ENCODE results near the gene SAP30BP. TPM values are rescaled to one million over a fixed set of nuclear protein-coding genes. Genes with fewer than 3 reads are reported as not detected.

The SAP30BP gene
- polyA plus RNA-seq, 2 of the 4 experiments (the other 2 are of a cell fraction): 103 to 139 TPM

DNA sequence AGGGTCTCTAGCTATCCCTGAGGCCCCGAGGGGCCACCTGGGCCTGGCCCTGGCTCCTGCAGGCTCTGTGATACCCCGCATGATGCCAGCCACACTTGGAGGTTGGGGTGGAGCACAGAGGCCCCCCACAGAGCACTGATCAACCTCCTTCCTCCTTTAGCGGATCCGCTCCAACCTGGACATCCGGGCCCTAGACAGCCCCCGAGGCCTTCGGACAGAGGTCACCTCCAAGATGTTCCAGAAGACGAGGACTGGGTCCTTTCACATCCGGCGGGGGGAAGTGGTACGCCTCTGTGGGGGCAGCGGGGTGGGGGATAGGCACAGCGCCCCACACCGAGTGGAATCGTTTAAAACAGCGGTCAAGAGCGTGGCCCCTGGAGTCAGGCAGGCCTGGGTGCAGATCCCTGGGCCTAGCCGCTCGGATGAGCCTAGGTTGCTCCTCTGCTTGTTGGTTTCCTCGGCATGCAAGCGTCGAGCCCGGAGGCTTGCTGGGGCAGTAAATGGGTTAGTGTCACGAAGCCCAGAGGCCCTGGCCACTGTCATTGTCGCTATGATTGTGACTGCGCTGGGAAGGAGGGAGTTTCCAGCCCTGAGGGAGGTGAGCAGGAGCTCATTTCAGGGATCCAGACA is 64.1 kb downstream of the SAP30BP start:
- FAIRE-seq (no peak), ATAC-seq (no peak), DNase-seq (ENCODE audit: low read depth in 1 of 2, low spot score in 1 of 2) (no peak)
- WGBS (ENCODE audit: missing lambda C conversion rate): 87% methylated on average over 24 of the region's 26 CpGs
- Histone ChIP-seq H3K4me2 (no peak overlapping the region), H3K4me3 (no peak overlapping the region), H3K9me3 (no peaks in the 10 kb centered on the region), H3K4me1 (no peaks in the 10 kb centered on the region), H3K27ac (no peak overlapping the region)
- TF ChIP-seq ZFP36 (IDR thresholded peaks at IDR 0.05; ENCODE audit: borderline replicate concordance, partially characterized antibody): no peak
- TF ChIP-seq POLR2AphosphoS2 (conservative IDR thresholded peaks at IDR 0.05; ENCODE audit: low read length): no peak
- TF ChIP-seq, protein P1, sequence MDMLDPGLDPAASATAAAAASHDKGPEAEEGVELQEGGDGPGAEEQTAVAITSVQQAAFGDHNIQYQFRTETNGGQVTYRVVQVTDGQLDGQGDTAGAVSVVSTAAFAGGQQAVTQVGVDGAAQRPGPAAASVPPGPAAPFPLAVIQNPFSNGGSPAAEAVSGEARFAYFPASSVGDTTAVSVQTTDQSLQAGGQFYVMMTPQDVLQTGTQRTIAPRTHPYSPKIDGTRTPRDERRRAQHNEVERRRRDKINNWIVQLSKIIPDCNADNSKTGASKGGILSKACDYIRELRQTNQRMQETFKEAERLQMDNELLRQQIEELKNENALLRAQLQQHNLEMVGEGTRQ (IDR thresholded peaks at IDR 0.05): no peak
- no peak for TF ChIP-seq MYC (IDR thresholded peaks at IDR 0.05; ENCODE audit: borderline replicate concordance, low read length)
- TF ChIP-seq RARB (CRISPR knock-in tag; IDR thresholded peaks at IDR 0.05): no peak
- TF ChIP-seq BHLHE40 (IDR thresholded peaks at IDR 0.05; ENCODE audit: low read depth, low read length): no peak
- TF ChIP-seq, protein P2, sequence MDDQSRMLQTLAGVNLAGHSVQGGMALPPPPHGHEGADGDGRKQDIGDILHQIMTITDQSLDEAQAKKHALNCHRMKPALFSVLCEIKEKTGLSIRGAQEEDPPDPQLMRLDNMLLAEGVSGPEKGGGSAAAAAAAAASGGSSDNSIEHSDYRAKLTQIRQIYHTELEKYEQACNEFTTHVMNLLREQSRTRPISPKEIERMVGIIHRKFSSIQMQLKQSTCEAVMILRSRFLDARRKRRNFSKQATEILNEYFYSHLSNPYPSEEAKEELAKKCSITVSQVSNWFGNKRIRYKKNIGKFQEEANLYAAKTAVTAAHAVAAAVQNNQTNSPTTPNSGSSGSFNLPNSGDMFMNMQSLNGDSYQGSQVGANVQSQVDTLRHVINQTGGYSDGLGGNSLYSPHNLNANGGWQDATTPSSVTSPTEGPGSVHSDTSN (IDR thresholded peaks at IDR 0.05): no peak
- TF ChIP-seq CBX2 (IDR thresholded peaks at IDR 0.05; ENCODE audit: borderline replicate concordance, low read depth): no peak
- TF ChIP-seq, protein P3, sequence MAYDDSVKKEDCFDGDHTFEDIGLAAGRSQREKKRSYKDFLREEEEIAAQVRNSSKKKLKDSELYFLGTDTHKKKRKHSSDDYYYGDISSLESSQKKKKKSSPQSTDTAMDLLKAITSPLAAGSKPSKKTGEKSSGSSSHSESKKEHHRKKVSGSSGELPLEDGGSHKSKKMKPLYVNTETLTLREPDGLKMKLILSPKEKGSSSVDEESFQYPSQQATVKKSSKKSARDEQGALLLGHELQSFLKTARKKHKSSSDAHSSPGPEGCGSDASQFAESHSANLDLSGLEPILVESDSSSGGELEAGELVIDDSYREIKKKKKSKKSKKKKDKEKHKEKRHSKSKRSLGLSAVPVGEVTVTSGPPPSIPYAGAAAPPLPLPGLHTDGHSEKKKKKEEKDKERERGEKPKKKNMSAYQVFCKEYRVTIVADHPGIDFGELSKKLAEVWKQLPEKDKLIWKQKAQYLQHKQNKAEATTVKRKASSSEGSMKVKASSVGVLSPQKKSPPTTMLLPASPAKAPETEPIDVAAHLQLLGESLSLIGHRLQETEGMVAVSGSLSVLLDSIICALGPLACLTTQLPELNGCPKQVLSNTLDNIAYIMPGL (CRISPR knock-in tag; IDR thresholded peaks at IDR 0.05; ENCODE audit: borderline replicate concordance): no peak
- no peak for TF ChIP-seq PHF8 (IDR thresholded peaks at IDR 0.05; ENCODE audit: borderline replicate concordance, low read depth)
- TF ChIP-seq HOXB13 (CRISPR knock-in tag; IDR thresholded peaks at IDR 0.05; ENCODE audit: low read depth): no peak
- TF ChIP-seq NPAS2 (CRISPR knock-in tag; IDR thresholded peaks at IDR 0.05; ENCODE audit: borderline replicate concordance): no peak
- no peak for TF ChIP-seq TP53 (CRISPR knock-in tag; IDR thresholded peaks at IDR 0.05)
- no peak for TF ChIP-seq FOSL2 (IDR thresholded peaks at IDR 0.05)
- TF ChIP-seq FOSL2 (CRISPR knock-in tag; IDR thresholded peaks at IDR 0.05): no peak
- TF ChIP-seq ZC3H11A (IDR thresholded peaks at IDR 0.05): no peak
- TF ChIP-seq SREBF2 (IDR thresholded peaks at IDR 0.05): no peak
- TF ChIP-seq EHF (CRISPR knock-in tag; IDR thresholded peaks at IDR 0.05): no peak
- POLR2A ChIA-PET: no interaction called here
- CTCF ChIA-PET: interaction anchor here (0.8 to 43.5 kb wide), 11 partner anchors 7 to 130 kb away, joined by 3 to 1931 read pairs (median 5); partner anchors contain the start of genes GALK1, ITGB4, RECQL5 and SAP30BP

DNA sequence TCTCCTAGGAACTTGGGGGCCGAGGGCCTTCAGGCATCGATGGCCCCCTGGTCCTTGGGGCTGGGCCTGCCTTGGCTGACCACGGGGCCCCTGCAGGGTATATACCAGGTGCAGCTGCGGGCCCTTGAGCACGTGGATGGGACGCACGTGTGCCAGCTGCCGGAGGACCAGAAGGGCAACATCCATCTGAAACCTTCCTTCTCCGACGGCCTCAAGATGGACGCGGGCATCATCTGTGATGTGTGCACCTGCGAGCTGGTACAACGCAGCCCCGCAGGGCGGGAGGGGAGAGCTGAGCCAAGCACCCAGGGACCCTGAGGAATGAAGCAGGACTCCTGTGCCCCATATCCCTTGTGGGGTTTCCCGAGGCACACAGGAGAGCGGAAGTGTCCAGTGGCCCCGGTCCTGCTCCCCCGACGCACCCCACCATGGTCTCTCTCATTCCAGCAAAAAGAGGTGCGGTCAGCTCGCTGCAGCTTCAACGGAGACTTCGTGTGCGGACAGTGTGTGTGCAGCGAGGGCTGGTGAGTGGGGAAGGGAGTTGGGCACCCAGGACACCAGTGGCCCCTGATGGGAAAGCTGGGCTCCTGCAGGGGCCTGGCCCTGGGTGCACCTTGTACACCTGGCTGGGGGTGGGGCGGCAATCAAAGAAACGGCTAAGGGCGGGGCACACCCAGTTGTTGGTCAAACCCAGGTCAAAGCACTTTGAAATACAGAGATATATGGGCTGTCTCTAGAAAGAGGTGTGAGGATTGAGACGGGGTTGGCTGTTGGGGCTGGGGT is 64.8 kb downstream of the SAP30BP start:
- CTCF ChIA-PET: interaction anchor here (0.5 to 43.5 kb wide), 9 partner anchors 10 to 259 kb away, joined by 3 to 1931 read pairs (median 6); partner anchors contain the start of genes GALK1, ITGB4, RECQL5 and SAP30BP
- no peak overlapping the region for H3K27ac ChIP-seq
- ATAC-seq (no peak), DNase-seq (ENCODE audit: low read depth in 1 of 2, low spot score in 1 of 2) (no peak), FAIRE-seq (no peak)
- H3K9me3 ChIP-seq: no peaks in the 10 kb centered on the region
- H3K4me2 ChIP-seq: no peak overlapping the region
- 89% methylated on average over 31 of the region's 31 CpGs for WGBS (ENCODE audit: missing lambda C conversion rate)
- POLR2A ChIA-PET: no interaction called here
- H3K4me1 ChIP-seq: no peaks in the 10 kb centered on the region
- H3K4me3 ChIP-seq: no peak overlapping the region
- no peak for TF ChIP-seq HOXA7 (CRISPR knock-in tag; IDR thresholded peaks at IDR 0.05)
- no peak for TF ChIP-seq MYC (IDR thresholded peaks at IDR 0.05; ENCODE audit: borderline replicate concordance, low read length)
- TF ChIP-seq, protein P2 (IDR thresholded peaks at IDR 0.05): no peak
- no peak for TF ChIP-seq FOSB (CRISPR knock-in tag; IDR thresholded peaks at IDR 0.05)
- no peak for TF ChIP-seq FOXS1 (CRISPR knock-in tag; IDR thresholded peaks at IDR 0.05)
- TF ChIP-seq EP300 (IDR thresholded peaks at IDR 0.05): no peak
- TF ChIP-seq, protein P4, sequence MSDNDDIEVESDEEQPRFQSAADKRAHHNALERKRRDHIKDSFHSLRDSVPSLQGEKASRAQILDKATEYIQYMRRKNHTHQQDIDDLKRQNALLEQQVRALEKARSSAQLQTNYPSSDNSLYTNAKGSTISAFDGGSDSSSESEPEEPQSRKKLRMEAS (IDR thresholded peaks at IDR 0.05): no peak
- TF ChIP-seq PHF8 (IDR thresholded peaks at IDR 0.05; ENCODE audit: borderline replicate concordance, low read depth): no peak
- TF ChIP-seq, protein P5, sequence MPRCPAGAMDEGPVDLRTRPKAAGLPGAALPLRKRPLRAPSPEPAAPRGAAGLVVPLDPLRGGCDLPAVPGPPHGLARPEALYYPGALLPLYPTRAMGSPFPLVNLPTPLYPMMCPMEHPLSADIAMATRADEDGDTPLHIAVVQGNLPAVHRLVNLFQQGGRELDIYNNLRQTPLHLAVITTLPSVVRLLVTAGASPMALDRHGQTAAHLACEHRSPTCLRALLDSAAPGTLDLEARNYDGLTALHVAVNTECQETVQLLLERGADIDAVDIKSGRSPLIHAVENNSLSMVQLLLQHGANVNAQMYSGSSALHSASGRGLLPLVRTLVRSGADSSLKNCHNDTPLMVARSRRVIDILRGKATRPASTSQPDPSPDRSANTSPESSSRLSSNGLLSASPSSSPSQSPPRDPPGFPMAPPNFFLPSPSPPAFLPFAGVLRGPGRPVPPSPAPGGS (IDR thresholded peaks at IDR 0.05): no peak
- TF ChIP-seq MAZ (IDR thresholded peaks at IDR 0.05; ENCODE audit: borderline replicate concordance, low read depth, low read length): no peak
- TF ChIP-seq KDM5A (IDR thresholded peaks at IDR 0.05): no peak
- TF ChIP-seq, protein P1 (IDR thresholded peaks at IDR 0.05): no peak
- no peak for TF ChIP-seq CBX2 (IDR thresholded peaks at IDR 0.05; ENCODE audit: borderline replicate concordance, low read depth)
- no peak for TF ChIP-seq RNF2 (IDR thresholded peaks at IDR 0.05; ENCODE audit: borderline replicate concordance, low read depth)

Data from A549 (cell line).